IPS-15b (cell line): ENCODE measurements around the gene ACTC1.

Experiments used
- H3K27me3 ChIP-seq: one replicate; pipeline ENCODE4 v1.6.1; 2013; ENCODE audit warnings: low read length; ENCODE audit not compliant: control insufficient read depth, insufficient read depth
- H3K36me3 ChIP-seq: one replicate; pipeline ENCODE4 v1.6.1; 2013; ENCODE audit warnings: low read length; ENCODE audit not compliant: control insufficient read depth, insufficient read depth
- H3K4me1 ChIP-seq: one replicate; pipeline ENCODE4 v1.6.1; 2013; ENCODE audit warnings: mild to moderate bottlenecking, low read length; ENCODE audit not compliant: control insufficient read depth, insufficient read depth
- H3K4me3 ChIP-seq: one replicate; pipeline ENCODE4 v1.5.1; 2013; ENCODE audit warnings: low read depth, low read length
- H3K9ac ChIP-seq: one replicate; pipeline ENCODE4 v1.6.1; 2013; ENCODE audit warnings: low read depth, mild to moderate bottlenecking, low read length
- H3K9me3 ChIP-seq: one replicate; pipeline ENCODE4 v1.6.1; 2013; ENCODE audit warnings: mild to moderate bottlenecking, low read length; ENCODE audit not compliant: control insufficient read depth, insufficient read depth

ACTC1 gene

GRCh38 chr15:34794590-34795206 lies 651 bp downstream of the ACTC1 start:
- Histone ChIP-seq H3K27me3 (peaks cover 28% of the 10 kb centered on the region), H3K9me3 (no peaks in the 10 kb centered on the region), H3K36me3 (peaks cover 3% of the 10 kb centered on the region), H3K4me3 (peak overlapping the region; percentile 61), H3K9ac (peak overlapping the region; percentile 63), H3K4me1 (peaks cover 14% of the 10 kb centered on the region)

- H3K4me1 ChIP-seq: peaks cover 6% of the 10 kb centered on the region
- H3K4me3 ChIP-seq: peak overlapping the region; percentile 61
- no peaks in the 10 kb centered on the region for H3K9me3 ChIP-seq
- H3K9ac ChIP-seq: no peak overlapping the region
- H3K36me3 ChIP-seq: peaks cover 3% of the 10 kb centered on the region
- peaks cover 28% of the 10 kb centered on the region for H3K27me3 ChIP-seq
These were observed 1.4 kb downstream of the ACTC1 start for GRCh38 chr15:34793901-34794300.

GRCh38 chr15:34793071-34793470 lies 2.3 kb downstream of the ACTC1 start:
- no peaks in the 10 kb centered on the region for H3K9me3 ChIP-seq
- H3K4me3 ChIP-seq: no peak overlapping the region
- no peak overlapping the region for H3K9ac ChIP-seq
- H3K36me3 ChIP-seq: peaks cover 3% of the 10 kb centered on the region
- H3K4me1 ChIP-seq: peaks cover 5% of the 10 kb centered on the region
- peaks cover 28% of the 10 kb centered on the region for H3K27me3 ChIP-seq

DNA sequence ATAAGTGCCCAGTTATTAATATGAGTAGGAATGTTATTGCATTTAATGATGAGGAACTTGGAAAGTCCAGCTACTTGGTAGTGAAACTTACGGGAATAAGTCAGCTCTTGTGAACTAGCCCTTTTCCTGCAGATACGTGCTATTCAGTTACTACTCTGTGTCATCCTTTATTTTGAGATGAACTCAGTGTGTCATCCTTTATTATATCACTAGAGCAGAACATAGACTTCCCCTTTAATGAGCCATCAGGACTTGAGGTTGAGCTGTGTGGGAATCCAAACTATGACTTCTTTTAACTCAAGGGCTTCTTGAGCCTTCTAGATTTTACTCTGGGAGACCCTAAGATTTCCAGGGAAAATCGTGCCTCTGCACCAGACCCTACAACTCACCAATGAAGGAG lies 3.6 kb downstream of the ACTC1 start:
- no peak overlapping the region for H3K4me3 ChIP-seq
- no peak overlapping the region for H3K9ac ChIP-seq
- peaks cover 26% of the 10 kb centered on the region for H3K27me3 ChIP-seq
- H3K36me3 ChIP-seq: peaks cover 3% of the 10 kb centered on the region
- H3K4me1 ChIP-seq: peaks cover 5% of the 10 kb centered on the region
- H3K9me3 ChIP-seq: no peaks in the 10 kb centered on the region

DNA sequence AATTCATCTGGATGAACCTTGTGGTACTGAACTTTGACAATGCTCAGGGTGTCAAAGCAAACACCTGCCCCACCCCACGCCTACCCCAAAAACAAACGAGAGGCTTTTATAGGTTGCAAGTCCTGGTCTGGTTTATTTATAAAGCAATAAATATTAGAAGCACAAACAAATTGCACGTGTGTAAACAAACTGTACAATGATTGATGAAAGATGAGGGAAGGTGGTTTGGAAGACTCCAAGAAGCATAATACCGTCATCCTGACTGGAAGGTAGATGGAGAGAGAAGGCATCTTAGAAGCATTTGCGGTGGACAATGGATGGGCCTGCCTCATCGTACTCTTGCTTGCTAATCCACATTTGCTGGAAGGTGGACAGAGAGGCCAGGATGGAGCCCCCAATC lies 5.2 kb downstream of the ACTC1 start:
- Histone ChIP-seq H3K4me1 (no peaks in the 10 kb centered on the region), H3K4me3 (no peak overlapping the region), H3K9me3 (no peaks in the 10 kb centered on the region), H3K9ac (no peak overlapping the region), H3K27me3 (peaks cover 17% of the 10 kb centered on the region), H3K36me3 (peaks cover 3% of the 10 kb centered on the region)

DNA sequence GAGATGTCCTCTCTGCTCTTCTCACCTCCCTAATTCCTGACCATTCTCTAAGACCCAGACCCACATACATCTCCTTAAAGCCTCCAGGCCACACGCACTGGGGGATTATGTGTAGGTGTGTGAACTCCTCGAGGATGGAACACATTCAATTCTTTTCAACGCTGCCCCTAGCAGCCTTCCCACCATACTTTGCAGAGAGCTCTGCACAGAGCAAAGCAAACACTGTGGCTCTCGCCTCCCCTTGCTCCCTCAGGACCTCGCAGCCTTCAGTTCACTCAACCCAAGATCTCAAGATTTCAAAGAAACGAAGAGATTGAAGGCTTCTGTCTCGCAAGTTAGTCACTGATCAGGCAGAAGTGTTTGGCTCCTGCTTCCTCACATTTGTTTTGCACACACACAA lies 6.0 kb downstream of the ACTC1 start:
- no peak overlapping the region for H3K4me3 ChIP-seq
- no peak overlapping the region for H3K9ac ChIP-seq
- H3K9me3 ChIP-seq: no peaks in the 10 kb centered on the region
- no peaks in the 10 kb centered on the region for H3K4me1 ChIP-seq
- peaks cover 3% of the 10 kb centered on the region for H3K36me3 ChIP-seq
- peaks cover 9% of the 10 kb centered on the region for H3K27me3 ChIP-seq

GRCh38 chr15:34786206-34786605 lies 9.1 kb downstream of the ACTC1 start:
- Histone ChIP-seq H3K9ac (no peak overlapping the region), H3K4me1 (no peaks in the 10 kb centered on the region), H3K9me3 (no peaks in the 10 kb centered on the region), H3K4me3 (no peak overlapping the region), H3K36me3 (no peaks in the 10 kb centered on the region), H3K27me3 (no peaks in the 10 kb centered on the region)

DNA sequence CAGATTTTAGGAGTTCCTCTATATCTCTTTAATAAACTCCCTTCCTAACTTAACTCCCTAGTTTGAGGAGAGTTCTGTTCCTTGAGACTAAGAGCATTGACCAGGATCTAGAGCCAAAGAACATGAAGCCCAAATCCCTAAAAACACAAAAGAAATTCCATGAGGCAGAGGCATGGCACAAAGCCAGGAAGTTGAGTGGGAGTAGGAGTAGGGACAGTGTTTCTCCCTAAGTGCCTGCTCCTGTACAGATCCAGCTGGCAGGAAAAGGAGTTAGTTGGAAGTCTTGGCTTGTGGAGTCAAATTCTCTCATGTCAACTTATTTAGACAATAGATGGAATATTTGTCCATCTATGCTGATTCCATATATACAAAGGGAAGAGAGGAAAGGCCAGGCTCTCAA lies 11.4 kb downstream of the ACTC1 start:
- Histone ChIP-seq H3K9ac (no peak overlapping the region), H3K4me3 (no peak overlapping the region), H3K27me3 (no peaks in the 10 kb centered on the region), H3K36me3 (no peaks in the 10 kb centered on the region), H3K9me3 (no peaks in the 10 kb centered on the region), H3K4me1 (no peaks in the 10 kb centered on the region)

- no peak overlapping the region for H3K9ac ChIP-seq
- no peaks in the 10 kb centered on the region for H3K9me3 ChIP-seq
- no peaks in the 10 kb centered on the region for H3K36me3 ChIP-seq
- no peaks in the 10 kb centered on the region for H3K4me1 ChIP-seq
- H3K27me3 ChIP-seq: no peaks in the 10 kb centered on the region
- no peak overlapping the region for H3K4me3 ChIP-seq
These were observed 11.9 kb downstream of the ACTC1 start for GRCh38 chr15:34783431-34783830.

GRCh38 chr15:34782901-34783300 lies 12.4 kb downstream of the ACTC1 start:
- Histone ChIP-seq H3K36me3 (no peaks in the 10 kb centered on the region), H3K4me3 (no peak overlapping the region), H3K9me3 (no peaks in the 10 kb centered on the region), H3K27me3 (no peaks in the 10 kb centered on the region), H3K4me1 (no peaks in the 10 kb centered on the region), H3K9ac (no peak overlapping the region)

- no peak overlapping the region for H3K4me3 ChIP-seq
- no peaks in the 10 kb centered on the region for H3K9me3 ChIP-seq
- H3K9ac ChIP-seq: no peak overlapping the region
- H3K36me3 ChIP-seq: no peaks in the 10 kb centered on the region
- no peaks in the 10 kb centered on the region for H3K27me3 ChIP-seq
- H3K4me1 ChIP-seq: no peaks in the 10 kb centered on the region
These were observed 14.6 kb downstream of the ACTC1 start for GRCh38 chr15:34780725-34781124.

DNA sequence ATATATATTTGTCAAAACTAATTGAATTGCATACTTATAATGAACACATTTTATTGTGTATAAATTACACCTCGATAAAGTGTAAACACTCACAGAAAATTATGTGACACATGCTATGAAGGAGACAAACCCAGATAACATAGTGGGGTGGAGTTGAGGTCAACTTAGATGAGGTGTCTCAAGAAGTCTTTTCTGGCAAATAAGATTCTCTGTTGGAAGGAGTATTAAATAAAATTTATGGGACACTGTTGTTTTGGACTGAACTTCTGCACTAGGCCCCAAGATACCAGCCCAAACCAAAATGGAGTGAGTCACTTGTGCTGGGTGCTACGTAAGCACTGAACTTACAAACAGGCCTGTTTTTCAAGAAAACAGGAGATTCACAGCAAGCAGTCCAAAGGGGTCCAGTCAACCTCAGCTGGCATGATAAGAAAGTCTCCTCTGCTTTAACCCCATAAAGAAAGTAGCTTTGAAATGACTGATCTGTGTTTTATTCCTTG lies 18.7 kb downstream of the ACTC1 start:
- no peak overlapping the region for H3K9ac ChIP-seq
- H3K4me3 ChIP-seq: no peak overlapping the region
- H3K4me1 ChIP-seq: no peaks in the 10 kb centered on the region
- no peaks in the 10 kb centered on the region for H3K36me3 ChIP-seq
- no peaks in the 10 kb centered on the region for H3K27me3 ChIP-seq
- H3K9me3 ChIP-seq: no peaks in the 10 kb centered on the region
